ENCODE data around the gene ADI1.

- TF ChIP-seq CTCF (IDR thresholded peaks at IDR 0.05) (no peak), POLR2A (IDR thresholded peaks at IDR 0.05; ENCODE audit: low read depth) (no peak), EP300 (IDR thresholded peaks at IDR 0.05) (no peak)
Observed at GRCh38 chr2:3457524-3458395, 61.6 kb downstream of the ADI1 start.

All from esophagus muscularis mucosa (tissue), 4 donors.